ENCODE results near the gene VIPR2.
"Not testable (repeated sequence)": the region's sequence is repeated elsewhere in the genome, so short reads cannot be mapped to it uniquely, and the experiment has no call there.

Gene VIPR2

GRCh38 chr7:158996214-158997109 lies 148.2 kb downstream of the VIPR2 start:
- Mint-ChIP-seq H3K27me3 (peaks cover 57% of the 10 kb centered on the region), H3K4me1 (ENCODE audit: low read depth) (peaks cover 18% of the 10 kb centered on the region), H3K9me3 (peaks cover 6% of the 10 kb centered on the region), H3K4me3 (no peak overlapping the region), H3K36me3 (ENCODE audit: low read depth) (no peaks in the 10 kb centered on the region), H3K27ac (no peak overlapping the region)
- no peak for DNase-seq

GRCh38 chr7:158995514-158995913 lies 149.2 kb downstream of the VIPR2 start:
- H3K4me3 Mint-ChIP-seq: no peak overlapping the region
- H3K27me3 Mint-ChIP-seq: peaks cover 64% of the 10 kb centered on the region
- H3K9me3 Mint-ChIP-seq: peaks cover 6% of the 10 kb centered on the region
- no peak overlapping the region for H3K27ac Mint-ChIP-seq
- peaks cover 20% of the 10 kb centered on the region for H3K4me1 Mint-ChIP-seq (ENCODE audit: low read depth)
- H3K36me3 Mint-ChIP-seq (ENCODE audit: low read depth): no peaks in the 10 kb centered on the region
- no peak for DNase-seq

DNA sequence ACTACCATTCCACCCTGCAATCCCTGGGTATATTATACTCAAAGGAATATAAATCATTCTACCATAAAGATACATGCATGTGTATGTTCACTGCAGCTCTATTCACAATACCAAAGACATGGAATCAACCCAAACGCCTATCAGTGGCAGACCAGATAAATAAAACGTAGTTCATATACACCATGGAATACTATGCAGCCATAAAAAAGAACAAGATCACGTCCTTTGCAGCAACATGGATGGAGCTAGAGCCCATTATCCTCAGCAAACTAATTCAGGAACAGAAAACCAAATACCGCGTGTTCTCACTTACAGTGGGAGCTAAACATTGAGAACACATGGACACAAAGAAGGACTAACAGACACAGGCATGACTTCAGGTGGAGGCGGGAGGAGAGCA lies 150.0 kb downstream of the VIPR2 start:
- no peak overlapping the region for H3K4me3 Mint-ChIP-seq
- peaks cover 6% of the 10 kb centered on the region for H3K9me3 Mint-ChIP-seq
- no peak overlapping the region for H3K27ac Mint-ChIP-seq
- H3K36me3 Mint-ChIP-seq (ENCODE audit: low read depth): no peaks in the 10 kb centered on the region
- H3K27me3 Mint-ChIP-seq: peaks cover 66% of the 10 kb centered on the region
- no peak for DNase-seq
- peaks cover 20% of the 10 kb centered on the region for H3K4me1 Mint-ChIP-seq (ENCODE audit: low read depth)

DNA sequence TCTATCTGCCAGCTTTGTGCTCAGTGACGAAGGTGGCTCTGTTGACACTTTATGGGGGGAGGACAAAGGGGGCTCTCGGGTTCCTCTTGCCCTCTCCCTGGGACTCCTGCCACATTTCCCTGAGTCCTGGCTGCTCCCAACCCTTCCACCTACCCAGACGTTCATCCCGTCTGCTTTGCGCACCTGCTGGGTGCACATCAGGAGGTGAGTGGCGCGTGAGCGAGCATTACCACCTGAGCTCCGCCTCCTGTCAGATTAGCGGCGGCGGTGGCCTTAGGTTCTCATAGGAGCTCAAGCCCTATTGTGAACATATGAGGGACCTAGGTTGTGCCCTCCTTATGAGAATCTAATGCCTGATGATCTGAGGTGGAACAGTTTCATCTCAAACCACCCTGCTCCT lies 151.1 kb downstream of the VIPR2 start:
- Mint-ChIP-seq H3K36me3 (ENCODE audit: low read depth) (no peaks in the 10 kb centered on the region), H3K4me3 (no peak overlapping the region)

GRCh38 chr7:158992759-158993158 lies 151.9 kb downstream of the VIPR2 start:
- peaks cover 20% of the 10 kb centered on the region for H3K4me1 Mint-ChIP-seq (ENCODE audit: low read depth)
- H3K9me3 Mint-ChIP-seq: peaks cover 6% of the 10 kb centered on the region
- H3K27me3 Mint-ChIP-seq: peaks cover 56% of the 10 kb centered on the region
- H3K4me3 Mint-ChIP-seq: no peak overlapping the region
- no peaks in the 10 kb centered on the region for H3K36me3 Mint-ChIP-seq (ENCODE audit: low read depth)
- no peak overlapping the region for H3K27ac Mint-ChIP-seq
- no peak for DNase-seq

More for the DNA sequence above, 151.1 kb downstream of the VIPR2 start:
- H3K4me1 Mint-ChIP-seq (ENCODE audit: low read depth): peaks cover 20% of the 10 kb centered on the region
- H3K27me3 Mint-ChIP-seq: peaks cover 56% of the 10 kb centered on the region
- DNase-seq: no peak
- H3K9me3 Mint-ChIP-seq: peaks cover 6% of the 10 kb centered on the region
- no peak overlapping the region for H3K27ac Mint-ChIP-seq

DNA sequence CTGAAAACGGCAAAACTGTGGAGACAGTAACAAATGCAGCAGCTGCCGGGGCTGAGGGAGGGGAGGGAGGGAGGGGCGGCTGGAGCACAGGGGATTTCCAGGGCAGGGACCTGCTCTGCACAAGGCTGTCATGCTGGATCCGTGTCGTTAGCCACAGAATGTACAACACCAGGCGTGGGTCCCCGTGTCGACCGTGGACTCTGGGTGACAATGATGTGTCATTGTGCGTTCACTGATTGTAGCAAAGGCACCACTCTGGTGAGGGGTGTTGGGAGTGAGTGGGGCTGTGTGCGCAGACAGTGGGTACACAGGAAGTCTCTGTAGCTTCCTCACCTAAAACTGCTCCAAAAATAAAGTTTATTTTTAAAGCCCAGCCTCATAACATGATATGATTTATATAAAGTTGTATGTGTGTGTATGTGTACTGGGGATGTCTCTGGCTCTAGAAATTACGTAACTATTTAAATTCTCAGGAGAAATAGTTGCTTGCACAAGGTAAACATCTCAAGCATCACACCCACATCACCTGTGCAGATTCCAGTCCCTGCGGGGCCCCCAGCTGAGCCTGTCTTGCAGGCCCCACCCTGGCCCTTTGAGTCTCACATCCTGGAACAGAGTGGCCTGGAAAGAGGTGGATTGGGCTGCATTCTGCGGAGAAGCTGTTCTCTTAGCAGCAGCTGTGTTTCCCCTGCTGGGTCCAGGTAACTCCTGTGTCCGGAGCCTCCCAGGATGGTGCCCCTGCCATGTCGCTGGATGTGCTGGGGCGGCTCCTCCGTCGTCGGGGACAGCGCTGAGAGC lies 152.6 kb downstream of the VIPR2 start:
- Mint-ChIP-seq H3K27me3 (peaks cover 56% of the 10 kb centered on the region), H3K4me1 (ENCODE audit: low read depth) (peaks cover 20% of the 10 kb centered on the region), H3K4me3 (no peak overlapping the region), H3K9me3 (peaks cover 6% of the 10 kb centered on the region), H3K27ac (no peak overlapping the region), H3K36me3 (ENCODE audit: low read depth) (no peaks in the 10 kb centered on the region)
- no peak for DNase-seq

DNA sequence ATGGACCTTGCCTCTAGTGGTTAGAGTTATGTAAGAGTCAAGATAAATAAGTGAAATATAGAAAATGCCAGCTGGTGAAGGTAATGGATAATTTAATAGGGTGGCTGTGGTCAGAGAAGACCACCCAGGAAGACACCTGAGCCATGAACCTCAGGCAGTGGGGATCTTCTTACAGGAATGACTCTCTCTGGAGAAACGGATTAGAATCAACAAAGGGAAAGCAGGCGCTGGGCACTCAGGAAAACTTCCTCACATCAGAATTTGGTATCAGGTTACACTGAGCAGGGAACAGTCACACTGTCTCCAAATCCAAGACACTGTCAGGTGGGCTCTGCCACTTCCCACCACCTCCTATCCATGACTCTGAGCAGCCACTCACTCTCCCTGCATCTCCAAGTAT lies 155.7 kb downstream of the VIPR2 start:
- Mint-ChIP-seq H3K27ac (no peak overlapping the region), H3K9me3 (peaks cover 8% of the 10 kb centered on the region), H3K36me3 (ENCODE audit: low read depth) (peaks cover 3% of the 10 kb centered on the region), H3K27me3 (peaks cover 38% of the 10 kb centered on the region), H3K4me1 (ENCODE audit: low read depth) (peaks cover 20% of the 10 kb centered on the region), H3K4me3 (no peak overlapping the region)
- no peak for DNase-seq

GRCh38 chr7:158988302-158988862 lies 156.3 kb downstream of the VIPR2 start:
- no peak overlapping the region for H3K27ac Mint-ChIP-seq
- peaks cover 3% of the 10 kb centered on the region for H3K36me3 Mint-ChIP-seq (ENCODE audit: low read depth)
- H3K4me1 Mint-ChIP-seq (ENCODE audit: low read depth): peaks cover 20% of the 10 kb centered on the region
- H3K4me3 Mint-ChIP-seq: no peak overlapping the region
- no peak for DNase-seq
- H3K9me3 Mint-ChIP-seq: peaks cover 8% of the 10 kb centered on the region
- peaks cover 32% of the 10 kb centered on the region for H3K27me3 Mint-ChIP-seq

- no peak overlapping the region for H3K4me3 Mint-ChIP-seq
- H3K36me3 Mint-ChIP-seq (ENCODE audit: low read depth): peaks cover 3% of the 10 kb centered on the region
- peaks cover 13% of the 10 kb centered on the region for H3K9me3 Mint-ChIP-seq
- no peak for DNase-seq
- peaks cover 25% of the 10 kb centered on the region for H3K27me3 Mint-ChIP-seq
- peaks cover 13% of the 10 kb centered on the region for H3K4me1 Mint-ChIP-seq (ENCODE audit: low read depth)
- H3K27ac Mint-ChIP-seq: no peak overlapping the region
These were observed 157.0 kb downstream of the VIPR2 start for GRCh38 chr7:158987691-158988090.

DNA sequence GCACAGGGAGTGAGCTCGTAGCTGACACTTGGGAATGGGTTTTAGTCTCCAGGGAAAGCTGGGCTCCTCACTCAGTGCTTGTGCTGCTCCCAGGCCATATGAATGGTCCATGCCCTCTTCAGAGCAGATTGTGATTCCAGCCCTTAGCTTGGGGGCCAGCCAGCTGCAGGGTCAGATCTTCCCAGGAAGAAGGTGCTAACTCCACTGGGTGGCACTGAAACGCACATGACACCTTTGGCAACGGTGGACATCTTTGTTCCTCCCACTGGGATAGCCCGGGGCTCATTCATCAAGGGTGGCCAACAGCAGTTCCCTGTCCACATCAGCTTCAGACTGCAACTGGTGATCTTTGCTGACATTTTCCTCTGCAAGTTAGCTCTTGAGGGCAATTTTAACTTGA lies 159.1 kb downstream of the VIPR2 start:
- H3K27ac Mint-ChIP-seq: no peak overlapping the region
- H3K27me3 Mint-ChIP-seq: peaks cover 6% of the 10 kb centered on the region
- H3K36me3 Mint-ChIP-seq (ENCODE audit: low read depth): peaks cover 5% of the 10 kb centered on the region
- H3K4me3 Mint-ChIP-seq: no peak overlapping the region
- DNase-seq: no peak
- H3K9me3 Mint-ChIP-seq: peaks cover 21% of the 10 kb centered on the region
- no peaks in the 10 kb centered on the region for H3K4me1 Mint-ChIP-seq (ENCODE audit: low read depth)

DNA sequence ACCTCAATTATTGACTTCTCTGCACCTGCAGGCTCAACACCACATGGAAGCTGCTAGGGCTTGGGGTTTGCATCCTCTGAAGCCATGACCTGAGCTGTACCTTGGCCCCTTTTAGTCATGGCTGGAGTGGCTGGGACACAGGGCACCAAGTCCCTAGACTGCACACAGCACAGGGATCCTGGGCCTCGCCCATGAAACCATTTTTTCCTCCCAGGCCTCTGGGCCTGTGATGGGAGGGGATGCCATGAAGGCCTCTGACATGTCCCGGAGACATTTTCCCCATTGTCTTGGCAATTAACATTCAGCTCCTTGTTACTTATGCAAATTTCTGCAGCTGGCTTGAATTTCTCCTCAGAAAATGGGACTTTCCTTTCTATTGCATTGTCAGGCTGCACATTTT lies 160.7 kb downstream of the VIPR2 start:
- H3K27ac Mint-ChIP-seq; H3K27me3 Mint-ChIP-seq; H3K4me1 Mint-ChIP-seq (ENCODE audit: low read depth); H3K36me3 Mint-ChIP-seq (ENCODE audit: low read depth); DNase-seq; H3K4me3 Mint-ChIP-seq: not testable (repeated sequence)
- peaks cover 24% of the 10 kb centered on the region for H3K9me3 Mint-ChIP-seq

GRCh38 chr7:158982080-158982479 lies 162.6 kb downstream of the VIPR2 start:
- not testable (repeated sequence) for H3K27me3 Mint-ChIP-seq, H3K4me3 Mint-ChIP-seq
- peaks cover 24% of the 10 kb centered on the region for H3K9me3 Mint-ChIP-seq

DNA sequence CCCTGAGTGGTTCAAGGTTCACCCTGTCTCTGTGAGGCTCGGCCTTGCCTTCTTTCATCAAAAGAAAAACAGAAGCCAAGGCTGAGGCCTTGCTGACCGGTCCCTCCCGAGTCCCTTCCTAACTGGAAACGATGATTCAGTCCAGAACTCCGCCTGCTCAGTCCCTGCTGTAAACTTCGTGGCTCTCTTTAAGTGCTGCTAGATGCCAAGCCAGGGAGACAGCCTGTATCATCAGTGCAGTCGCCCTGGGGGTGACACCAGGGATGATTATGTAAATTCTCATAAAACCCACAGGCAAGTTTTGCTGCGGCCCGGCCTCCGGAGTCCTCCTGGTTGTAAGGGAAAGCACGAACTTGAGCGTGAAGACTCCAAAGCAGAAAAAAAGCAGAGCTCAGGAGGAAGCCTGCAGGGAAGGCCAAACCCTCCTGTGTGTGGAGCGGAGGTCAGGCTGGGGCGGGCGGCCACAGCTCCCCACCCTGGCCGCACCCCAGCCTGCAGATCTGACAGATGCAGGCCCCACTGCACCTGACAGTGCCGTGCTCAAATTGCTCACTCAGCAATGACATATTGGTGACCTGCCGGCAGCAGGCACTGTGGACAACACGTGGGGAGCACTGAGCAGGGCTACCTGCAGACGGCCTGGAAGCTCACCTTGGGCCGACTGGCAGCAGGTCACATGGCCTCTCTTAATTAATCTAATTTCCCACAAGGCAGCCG lies 164.9 kb downstream of the VIPR2 start:
- H3K36me3 Mint-ChIP-seq (ENCODE audit: low read depth): peaks cover 5% of the 10 kb centered on the region
- H3K27ac Mint-ChIP-seq: no peak overlapping the region
- no peaks in the 10 kb centered on the region for H3K27me3 Mint-ChIP-seq
- no peak overlapping the region for H3K4me3 Mint-ChIP-seq
- peaks cover 23% of the 10 kb centered on the region for H3K9me3 Mint-ChIP-seq
- no peak for DNase-seq
- H3K4me1 Mint-ChIP-seq (ENCODE audit: low read depth): peaks cover 24% of the 10 kb centered on the region

More at GRCh38 chr7:158982080-158982479, 162.6 kb downstream of the VIPR2 start:
- not testable (repeated sequence) for DNase-seq; H3K36me3 Mint-ChIP-seq (ENCODE audit: low read depth); H3K4me1 Mint-ChIP-seq (ENCODE audit: low read depth); H3K27ac Mint-ChIP-seq

- Mint-ChIP-seq H3K27ac (no peak overlapping the region), H3K4me3 (no peak overlapping the region)
These were observed 165.6 kb downstream of the VIPR2 start for GRCh38 chr7:158979023-158979529.

More at GRCh38 chr7:158979023-158979529, 165.6 kb downstream of the VIPR2 start:
- Mint-ChIP-seq H3K4me1 (ENCODE audit: low read depth) (peaks cover 24% of the 10 kb centered on the region), H3K36me3 (ENCODE audit: low read depth) (peaks cover 2% of the 10 kb centered on the region), H3K27me3 (no peaks in the 10 kb centered on the region), H3K9me3 (peaks cover 16% of the 10 kb centered on the region)
- no peak for DNase-seq
